Astrocyte (in vitro differentiated cells and primary cell): ENCODE results near the gene ANXA10. TPM values are rescaled to one million over a fixed set of nuclear protein-coding genes. Genes with fewer than 3 reads are reported as not detected.

Experiments
- DNase-seq: peaks from one replicate; pipeline ENCODE4 v3.0.0-alpha.2; 2010; ENCODE audit warnings: low read depth
- FAIRE-seq: peaks from 2 replicates; lab custom pipeline; 2011; peaks lifted over from hg19 to GRCh38; lab: Jason Lieb, UNC
- H2AFZ ChIP-seq: 2 replicates; pipeline ENCODE4 v1.6.0; 2012; ENCODE audit warnings: low read depth, low read length, inconsistent platforms
- H3K27ac ChIP-seq: 2 replicates; pipeline ENCODE4 v1.5.1; 2011; ENCODE audit warnings: low read depth, low read length, inconsistent platforms
- H3K27me3 ChIP-seq: 2 replicates; pipeline ENCODE4 v1.6.0; 2011; ENCODE audit warnings: low read length, inconsistent platforms; ENCODE audit not compliant: insufficient read depth
- H3K36me3 ChIP-seq: 2 replicates; pipeline ENCODE4 v1.5.1; 2011; ENCODE audit warnings: low read length, inconsistent platforms; ENCODE audit not compliant: insufficient read depth
- H3K4me1 ChIP-seq: 2 replicates; pipeline ENCODE4 v1.5.1; 2011; ENCODE audit warnings: low read length, inconsistent platforms; ENCODE audit not compliant: insufficient read depth
- H3K4me2 ChIP-seq: 2 replicates; pipeline ENCODE4 v1.6.0; 2012; ENCODE audit warnings: low read length, inconsistent platforms
- H3K4me3 ChIP-seq: 2 replicates; pipeline ENCODE4 v1.5.1; 2011; ENCODE audit warnings: low read depth, mild to moderate bottlenecking, low read length, inconsistent platforms; ENCODE audit not compliant: insufficient read depth
- H3K79me2 ChIP-seq: 2 replicates; pipeline ENCODE4 v1.6.0; 2012; ENCODE audit warnings: mild to moderate bottlenecking, low read length, inconsistent platforms; ENCODE audit not compliant: insufficient read depth
- H3K9ac ChIP-seq: 2 replicates; pipeline ENCODE4 v1.6.0; 2012; ENCODE audit warnings: mild to moderate bottlenecking, low read length, inconsistent platforms
- H3K9me3 ChIP-seq: 2 replicates; pipeline ENCODE4 v1.5.1; 2012; ENCODE audit warnings: low read depth, mild to moderate bottlenecking, low read length, inconsistent platforms; ENCODE audit not compliant: insufficient read depth
- H4K20me1 ChIP-seq: 2 replicates; pipeline ENCODE4 v1.6.0; 2012; ENCODE audit warnings: low read length, inconsistent platforms; ENCODE audit not compliant: insufficient read depth
- H3K27ac Mint-ChIP-seq: one replicate; pipeline ENCODE4 v1.8.0; 2021; ENCODE audit warnings: mild to moderate bottlenecking, mixed read lengths; ENCODE audit not compliant: unreplicated experiment
- H3K27me3 Mint-ChIP-seq: one replicate; pipeline ENCODE4 v1.8.0; 2021; ENCODE audit warnings: low read depth, mixed read lengths; ENCODE audit not compliant: unreplicated experiment
- H3K36me3 Mint-ChIP-seq: one replicate; pipeline ENCODE4 v1.8.0; 2021; ENCODE audit warnings: low read depth, mixed read lengths; ENCODE audit not compliant: unreplicated experiment
- H3K4me1 Mint-ChIP-seq: one replicate; pipeline ENCODE4 v1.8.0; 2021; ENCODE audit warnings: low read depth, mixed read lengths; ENCODE audit not compliant: unreplicated experiment
- H3K4me3 Mint-ChIP-seq: one replicate; pipeline ENCODE4 v1.8.0; 2021; ENCODE audit warnings: mild to moderate bottlenecking, moderate library complexity, mixed read lengths; ENCODE audit not compliant: unreplicated experiment
- H3K9me3 Mint-ChIP-seq: one replicate; pipeline ENCODE4 v1.8.0; 2021; ENCODE audit warnings: mild to moderate bottlenecking, mixed read lengths; ENCODE audit not compliant: unreplicated experiment
- EZH2 ChIP-seq: IDR thresholded peaks from 2 replicates; pipeline ENCODE4 v1.6.1; 2012; ENCODE audit warnings: mild to moderate bottlenecking, low read length, inconsistent platforms; ENCODE audit not compliant: insufficient read depth
- total RNA-seq: library from RNA; stranded (reverse); gene quantifications from 2 replicates; pipeline ENCODE4 v1.2.1, GENCODE V29; 2021
- TF ChIP-seq, protein P1 (sequence below): IDR thresholded peaks from 2 replicates; pipeline ENCODE4 v1.5.1; 2011; ENCODE audit warnings: low read depth, mild to moderate bottlenecking, inconsistent platforms, low read length, moderate library complexity; ENCODE audit not compliant: insufficient read depth

The ANXA10 gene
- total RNA-seq, 1 donor from 2014 or later = not detected

DNA sequence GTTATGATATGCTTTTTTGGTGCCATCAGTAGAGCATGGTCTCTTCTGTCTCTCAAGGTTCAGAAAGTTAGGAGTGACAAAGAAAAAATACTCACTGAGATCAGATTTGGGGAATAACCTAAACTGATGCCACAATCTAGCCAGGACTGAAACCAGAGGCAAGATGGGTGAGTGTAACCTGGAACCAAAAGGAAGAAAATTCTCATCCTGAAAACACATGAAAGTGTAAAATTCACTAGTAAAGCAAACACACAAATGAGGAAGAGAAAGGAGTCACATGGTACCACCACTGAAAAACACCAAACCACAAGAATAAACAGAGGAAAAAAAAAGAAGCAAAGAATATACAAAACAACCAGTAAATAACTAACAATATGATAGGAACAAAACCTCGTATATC lies 96.4 kb downstream of the ANXA10 start:
- no peaks in the 10 kb centered on the region for H3K27me3 Mint-ChIP-seq
- Histone ChIP-seq H3K4me2 (no peak overlapping the region), H4K20me1 (no peaks in the 10 kb centered on the region), H3K79me2 (no peaks in the 10 kb centered on the region), H3K4me3 (no peak overlapping the region), H3K9ac (no peak overlapping the region), H3K27ac (no peak overlapping the region), H3K27me3 (no peaks in the 10 kb centered on the region), H3K4me1 (no peaks in the 10 kb centered on the region), H3K9me3 (no peaks in the 10 kb centered on the region), H2AFZ (no peak overlapping the region), H3K36me3 (no peaks in the 10 kb centered on the region)
- H3K36me3 Mint-ChIP-seq = peaks cover 3% of the 10 kb centered on the region
- TF ChIP-seq, protein P1, sequence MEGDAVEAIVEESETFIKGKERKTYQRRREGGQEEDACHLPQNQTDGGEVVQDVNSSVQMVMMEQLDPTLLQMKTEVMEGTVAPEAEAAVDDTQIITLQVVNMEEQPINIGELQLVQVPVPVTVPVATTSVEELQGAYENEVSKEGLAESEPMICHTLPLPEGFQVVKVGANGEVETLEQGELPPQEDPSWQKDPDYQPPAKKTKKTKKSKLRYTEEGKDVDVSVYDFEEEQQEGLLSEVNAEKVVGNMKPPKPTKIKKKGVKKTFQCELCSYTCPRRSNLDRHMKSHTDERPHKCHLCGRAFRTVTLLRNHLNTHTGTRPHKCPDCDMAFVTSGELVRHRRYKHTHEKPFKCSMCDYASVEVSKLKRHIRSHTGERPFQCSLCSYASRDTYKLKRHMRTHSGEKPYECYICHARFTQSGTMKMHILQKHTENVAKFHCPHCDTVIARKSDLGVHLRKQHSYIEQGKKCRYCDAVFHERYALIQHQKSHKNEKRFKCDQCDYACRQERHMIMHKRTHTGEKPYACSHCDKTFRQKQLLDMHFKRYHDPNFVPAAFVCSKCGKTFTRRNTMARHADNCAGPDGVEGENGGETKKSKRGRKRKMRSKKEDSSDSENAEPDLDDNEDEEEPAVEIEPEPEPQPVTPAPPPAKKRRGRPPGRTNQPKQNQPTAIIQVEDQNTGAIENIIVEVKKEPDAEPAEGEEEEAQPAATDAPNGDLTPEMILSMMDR = no peak
- TF ChIP-seq EZH2 = no peak
- FAIRE-seq = no peak
- peaks cover 3% of the 10 kb centered on the region for H3K9me3 Mint-ChIP-seq
- no peak overlapping the region for H3K4me3 Mint-ChIP-seq
- no peak for DNase-seq
- H3K27ac Mint-ChIP-seq = no peak overlapping the region
- H3K4me1 Mint-ChIP-seq = peaks cover 5% of the 10 kb centered on the region

DNA sequence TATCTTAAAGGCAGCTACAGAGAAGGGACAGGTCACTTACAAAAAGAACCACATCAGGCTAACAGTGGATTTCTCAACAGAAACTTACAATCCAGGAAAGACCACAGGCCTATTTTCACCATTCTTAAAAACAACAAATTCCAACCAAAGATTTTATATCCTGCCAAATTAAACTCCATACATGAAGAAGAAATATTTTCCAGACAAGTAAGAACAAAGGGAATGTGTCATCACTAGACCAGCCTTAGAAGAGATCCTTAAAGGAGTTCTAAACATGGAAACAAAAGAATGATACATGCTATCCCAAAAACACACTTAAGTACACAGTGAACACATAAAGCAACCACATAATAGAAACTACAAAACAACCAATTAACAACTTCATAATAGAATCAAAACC lies 105.6 kb downstream of the ANXA10 start:
- no peaks in the 10 kb centered on the region for H3K36me3 ChIP-seq
- peaks cover 4% of the 10 kb centered on the region for H3K9me3 ChIP-seq
- no peaks in the 10 kb centered on the region for H4K20me1 ChIP-seq
- no peaks in the 10 kb centered on the region for H3K4me1 ChIP-seq
- Mint-ChIP-seq H3K4me3 (no peak overlapping the region), H3K27ac (no peak overlapping the region), H3K4me1 (no peaks in the 10 kb centered on the region), H3K27me3 (no peaks in the 10 kb centered on the region), H3K36me3 (peaks cover 16% of the 10 kb centered on the region), H3K9me3 (peaks cover 13% of the 10 kb centered on the region)
- TF ChIP-seq, protein P1 = no peak
- TF ChIP-seq EZH2 = no peak
- no peak overlapping the region for H3K9ac ChIP-seq
- H3K27ac ChIP-seq = no peak overlapping the region
- H2AFZ ChIP-seq = no peak overlapping the region
- no peak overlapping the region for H3K4me2 ChIP-seq
- FAIRE-seq (no peak), DNase-seq (peak; percentile 46)
- H3K79me2 ChIP-seq = no peaks in the 10 kb centered on the region
- no peak overlapping the region for H3K4me3 ChIP-seq
- no peaks in the 10 kb centered on the region for H3K27me3 ChIP-seq

DNA sequence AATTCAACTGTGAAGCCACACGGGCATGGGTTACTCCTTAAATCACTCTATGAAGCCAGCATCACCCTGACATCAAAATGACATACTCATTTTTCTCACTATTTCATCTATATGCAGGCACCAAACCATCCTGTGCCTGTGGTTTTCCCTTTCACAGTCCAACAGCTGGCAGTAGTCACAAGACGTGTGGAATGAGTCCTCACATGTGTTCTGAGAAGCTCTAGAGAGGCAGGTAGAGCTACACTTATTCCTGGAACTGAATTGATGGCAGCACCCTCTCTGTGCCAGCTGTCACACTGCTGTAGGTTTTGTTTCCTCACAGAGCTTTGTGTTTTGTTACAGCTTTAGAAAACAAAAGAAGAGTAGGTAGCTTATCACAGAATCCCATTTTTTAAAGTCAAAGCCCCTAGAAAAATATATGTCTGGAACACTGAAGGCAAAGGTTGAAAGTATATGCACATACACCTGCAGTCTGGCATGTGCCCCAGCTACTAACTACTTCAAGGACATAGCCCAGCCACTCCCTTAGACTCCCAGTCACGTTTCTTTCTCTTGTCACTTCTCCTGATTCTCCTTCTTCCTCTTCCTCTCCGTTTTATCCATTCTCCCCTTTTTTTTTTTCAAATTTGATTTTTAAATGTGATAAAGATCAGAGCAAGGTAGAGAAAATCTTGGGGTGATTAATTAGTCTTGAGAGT lies 107.1 kb downstream of the ANXA10 start:
- no peaks in the 10 kb centered on the region for H3K79me2 ChIP-seq
- no peaks in the 10 kb centered on the region for H3K4me1 ChIP-seq
- Mint-ChIP-seq H3K4me1 (no peaks in the 10 kb centered on the region), H3K9me3 (peaks cover 18% of the 10 kb centered on the region), H3K36me3 (peaks cover 16% of the 10 kb centered on the region), H3K27ac (no peak overlapping the region), H3K27me3 (no peaks in the 10 kb centered on the region), H3K4me3 (no peak overlapping the region)
- no peak overlapping the region for H3K4me3 ChIP-seq
- no peak overlapping the region for H3K4me2 ChIP-seq
- no peaks in the 10 kb centered on the region for H3K36me3 ChIP-seq
- peaks cover 14% of the 10 kb centered on the region for H3K9me3 ChIP-seq
- DNase-seq = no peak
- TF ChIP-seq, protein P1 = no peak
- no peak for TF ChIP-seq EZH2
- H4K20me1 ChIP-seq = no peaks in the 10 kb centered on the region
- no peak overlapping the region for H3K27ac ChIP-seq
- H3K9ac ChIP-seq = no peak overlapping the region
- H2AFZ ChIP-seq = no peak overlapping the region
- H3K27me3 ChIP-seq = no peaks in the 10 kb centered on the region
- FAIRE-seq = no peak
